Measurements from ENCODE around the gene CLASRP.
"Not testable (repeated sequence)": the region's sequence is repeated elsewhere in the genome, so short reads cannot be mapped to it uniquely, and the experiment has no call there.

GRCh38 chr19:45106363-45106762, 67.5 kb downstream of the CLASRP start:
- not testable (repeated sequence) for TF ChIP-seq TCF12 (IDR thresholded peaks at IDR 0.05; ENCODE audit: low read depth, low read length); CTCF (IDR thresholded peaks at IDR 0.05; ENCODE audit: control extremely low read depth in 1 of 3, insufficient read depth in 1 of 3, low read depth in 1 of 3, low read length in 3 of 3); CREB1 (IDR thresholded peaks at IDR 0.05); GABPA (IDR thresholded peaks at IDR 0.05; ENCODE audit: borderline replicate concordance, insufficient read depth, low read length); ZNF274 (IDR thresholded peaks at IDR 0.05; ENCODE audit: borderline replicate concordance, extremely low read depth, low read length); RFX5 (IDR thresholded peaks at IDR 0.05; ENCODE audit: borderline replicate concordance, low read depth, low read length); SRF (IDR thresholded peaks at IDR 0.05; ENCODE audit: low read depth, low read length); EZH2 (IDR thresholded peaks at IDR 0.05; ENCODE audit: low read depth, low read length, severe bottlenecking)

Data from H1 (cell line).